ENCODE measurements around the gene STK4. TPM values are rescaled to one million over a fixed set of nuclear protein-coding genes. Genes with fewer than 3 reads are reported as not detected.

Gene STK4
- total and polyA plus RNA-seq, 2 of the 8 experiments (the other 6 are each of a cell fraction or from before 2014, with no cell fraction given) = 12.0 to 34.3 TPM

- no peak overlapping the region for H3K23ac ChIP-seq (ENCODE audit: insufficient read length)
- H2BK120ac ChIP-seq (replicated peaks; ENCODE audit: low read depth, low read length) = no peak overlapping the region
- no peak overlapping the region for H2BK12ac ChIP-seq (ENCODE audit: low read depth, low read length)
- H3K79me1 ChIP-seq (ENCODE audit: low read depth, low read length) = peaks cover 2% of the 10 kb centered on the region; the same call in 1 of the 2 replicates
- no peak overlapping the region for H3K18ac ChIP-seq (ENCODE audit: extremely low read depth, low read length)
- WGBS, 2 experiments (ENCODE audit: extremely low coverage in 1 of 2, insufficient coverage in 1 of 2, insufficient read length in 1 of 2, insufficient replicate concordance in 2 of 2, low coverage in 1 of 2, low lambda C conversion rate in 2 of 2, missing lambda C conversion rate in 1 of 2) = 93% methylated on average over 3 of the region's 3 CpGs; no CpG with 5 or more reads in 1 of the 2 experiments
- H4K8ac ChIP-seq (ENCODE audit: extremely low read depth, insufficient read depth, low read length) = no peak overlapping the region
- no peaks in the 10 kb centered on the region for H3K27me3 ChIP-seq (replicated peaks in 1 of 4; ENCODE audit: control insufficient read depth in 3 of 4, extremely low read depth in 1 of 4, insufficient read depth in 3 of 4, low read length in 3 of 4)
- H3K9me3 ChIP-seq (ENCODE audit: insufficient read depth in 2 of 2, low read depth in 1 of 2, low read length in 1 of 2) = no peaks in the 10 kb centered on the region
- no peak overlapping the region for H3K27ac ChIP-seq (ENCODE audit: low read depth, low read length)
- H3K4ac ChIP-seq (replicated peaks; ENCODE audit: insufficient read length, low read depth, low read length) = no peak overlapping the region
- H2BK15ac ChIP-seq (ENCODE audit: low read length) = no peak overlapping the region
- H4K5ac ChIP-seq (ENCODE audit: insufficient read length, low read depth, low read length) = no peak overlapping the region
- no peaks in the 10 kb centered on the region for H3K23me2 ChIP-seq (ENCODE audit: low read depth, low read length)
- no peak overlapping the region for H3K14ac ChIP-seq (ENCODE audit: insufficient read length)
- ChIA-PET POLR2A (ENCODE audit: partially characterized antibody) (interaction anchor here (1.1 to 2.4 kb wide), 4 partner anchors 8 to 28 kb away, joined by 3 to 13 read pairs (median 3); partner anchors contain the start of gene PABPC1L), CTCF (ENCODE audit: partially characterized antibody) (interaction anchor here (1.1 to 1.2 kb wide), 2 partner anchors 24 to 30 kb away, joined by 3 read pairs; no protein-coding TSS in a partner anchor)
- FAIRE-seq (no peak), DNase-seq (ENCODE audit: low read depth in 1 of 2, low spot score in 2 of 2) (no peak)
- H3K56ac ChIP-seq (replicated peaks; ENCODE audit: insufficient read length, low read depth, low read length) = no peak overlapping the region
- H2AK5ac ChIP-seq (ENCODE audit: low read depth, low read length) = no peak overlapping the region
- H2AFZ ChIP-seq (ENCODE audit: low read length) = no peak overlapping the region
- peaks cover 6 to 68% (median 33%) of the 10 kb centered on the region in 4 experiments for H3K36me3 ChIP-seq (ENCODE audit: control insufficient read depth in 2 of 4, insufficient read depth in 4 of 4, low read length in 3 of 4)
- no peak overlapping the region for H3K9ac ChIP-seq (replicated peaks in 1 of 4; ENCODE audit: extremely low read depth in 1 of 4, low read depth in 3 of 4, low read length in 3 of 4)
- H3K4me1 ChIP-seq (replicated peaks in 1 of 4; ENCODE audit: control insufficient read depth in 3 of 4, insufficient read depth in 4 of 4, low read length in 3 of 4) = no peaks in the 10 kb centered on the region; a peak in 1 of 7 replicates
- H3K4me3 ChIP-seq (ENCODE audit: extremely low read depth in 1 of 4, insufficient read depth in 2 of 4, low read depth in 3 of 4, low read length in 4 of 4) = no peak overlapping the region
- 0 out of 4 replicates have a peak, but pooled peaks cover 0 to 2% of the 10 kb centered on the region in 2 experiments for H3K79me2 ChIP-seq (ENCODE audit: control insufficient read depth in 1 of 2, insufficient read depth in 2 of 2, low read length in 2 of 2)
- no peaks in the 10 kb centered on the region for H4K20me1 ChIP-seq (replicated peaks in 1 of 2; ENCODE audit: control insufficient read depth in 1 of 2, insufficient read depth in 2 of 2, low read length in 2 of 2)
- no peak overlapping the region for H4K91ac ChIP-seq (replicated peaks; ENCODE audit: insufficient read length, low read length)
- H3K4me2 ChIP-seq (ENCODE audit: insufficient read depth in 1 of 2, low read depth in 2 of 2, low read length in 2 of 2) = no peak overlapping the region
- TF ChIP-seq TEAD4 (IDR thresholded peaks at IDR 0.05; ENCODE audit: low read depth, low read length) = no peak
- TF ChIP-seq RNF2 (IDR thresholded peaks at IDR 0.05; ENCODE audit: borderline replicate concordance, low read depth, low read length, missing control alignments, poor library complexity, severe bottlenecking) = no peak
- no peak for TF ChIP-seq SP2 (IDR thresholded peaks at IDR 0.05; ENCODE audit: low read length)
- TF ChIP-seq, protein P1, sequence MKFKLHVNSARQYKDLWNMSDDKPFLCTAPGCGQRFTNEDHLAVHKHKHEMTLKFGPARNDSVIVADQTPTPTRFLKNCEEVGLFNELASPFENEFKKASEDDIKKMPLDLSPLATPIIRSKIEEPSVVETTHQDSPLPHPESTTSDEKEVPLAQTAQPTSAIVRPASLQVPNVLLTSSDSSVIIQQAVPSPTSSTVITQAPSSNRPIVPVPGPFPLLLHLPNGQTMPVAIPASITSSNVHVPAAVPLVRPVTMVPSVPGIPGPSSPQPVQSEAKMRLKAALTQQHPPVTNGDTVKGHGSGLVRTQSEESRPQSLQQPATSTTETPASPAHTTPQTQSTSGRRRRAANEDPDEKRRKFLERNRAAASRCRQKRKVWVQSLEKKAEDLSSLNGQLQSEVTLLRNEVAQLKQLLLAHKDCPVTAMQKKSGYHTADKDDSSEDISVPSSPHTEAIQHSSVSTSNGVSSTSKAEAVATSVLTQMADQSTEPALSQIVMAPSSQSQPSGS (IDR thresholded peaks at IDR 0.05; ENCODE audit: low read length) = no peak
- TF ChIP-seq RFX5 (IDR thresholded peaks at IDR 0.05; ENCODE audit: borderline replicate concordance, low read depth, low read length) = no peak
- TF ChIP-seq KDM5A (IDR thresholded peaks at IDR 0.05; ENCODE audit: low read length) = no peak
- H2BK5ac ChIP-seq (ENCODE audit: low read depth, low read length) = no peak overlapping the region
- no peak overlapping the region for H2BK20ac ChIP-seq (ENCODE audit: low read length)
Observed at GRCh38 chr20:44918342-44918741, 48.0 kb upstream of the STK4 start.

All from H1 (cell line).